Retina (tissue), 1 donor: ENCODE results near the gene AHSG.

Experiments used
- DNase-seq: peaks from one replicate; pipeline ENCODE4 v3.0.0-alpha.2; 2016

The AHSG gene

DNA sequence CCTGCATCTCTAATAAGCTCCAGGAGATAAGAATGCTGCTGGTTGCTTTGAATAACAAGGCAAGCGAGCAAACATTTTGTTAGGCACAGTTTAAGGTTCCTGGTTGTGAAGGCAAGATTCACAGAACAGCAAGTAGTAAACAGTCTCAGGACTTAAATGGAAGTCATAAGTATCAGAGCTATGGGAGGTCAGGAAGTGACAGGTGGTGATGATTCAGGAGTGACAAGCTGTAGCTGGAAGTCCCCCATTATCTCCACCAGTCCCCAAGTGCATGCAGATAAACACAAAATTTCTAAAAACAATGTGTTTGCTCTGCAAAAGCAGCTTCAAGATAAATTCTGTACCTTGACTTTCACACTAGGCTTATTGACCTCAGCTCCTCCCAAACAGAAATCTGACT is 30.6 kb downstream of the AHSG start:
- no peak for DNase-seq

DNA sequence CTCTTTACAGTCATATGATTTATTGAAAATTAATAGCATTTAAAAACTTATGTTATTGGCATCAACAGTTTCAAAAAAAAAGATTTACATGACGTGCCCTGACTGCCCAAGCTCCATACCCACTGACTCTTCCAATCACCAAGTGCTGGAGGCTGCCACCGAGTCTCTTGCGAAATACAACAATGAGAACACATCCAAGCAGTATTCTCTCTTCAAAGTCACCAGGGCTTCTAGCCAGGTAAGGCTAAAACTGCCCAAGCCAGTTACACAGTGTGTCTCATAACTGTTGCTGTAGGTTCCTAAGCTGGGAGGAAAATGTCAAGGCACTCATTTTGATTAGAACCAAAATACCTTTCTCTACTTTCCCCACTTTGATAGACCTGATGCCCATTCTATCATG is 31.8 kb downstream of the AHSG start:
- DNase-seq, result no peak

DNA sequence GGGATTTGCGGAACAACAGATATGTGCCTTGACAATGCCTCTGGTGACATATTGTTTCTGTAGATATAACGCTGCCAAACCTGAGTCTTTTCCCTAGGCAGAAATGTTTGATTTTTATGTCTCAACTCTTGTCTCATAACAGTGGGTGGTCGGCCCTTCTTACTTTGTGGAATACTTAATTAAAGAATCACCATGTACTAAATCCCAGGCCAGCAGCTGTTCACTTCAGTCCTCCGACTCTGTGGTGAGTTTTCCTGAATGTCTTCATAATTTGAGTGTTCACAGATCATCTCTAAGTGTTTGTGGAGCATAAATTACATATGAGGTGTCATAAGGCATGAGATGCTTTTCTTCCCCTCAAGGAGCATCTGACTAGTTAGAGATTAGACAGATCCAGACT is 33.2 kb downstream of the AHSG start:
- no peak for DNase-seq

GRCh38 chr3:186646841-186647240 is 34.0 kb downstream of the AHSG start:
- DNase-seq, result no peak

DNA sequence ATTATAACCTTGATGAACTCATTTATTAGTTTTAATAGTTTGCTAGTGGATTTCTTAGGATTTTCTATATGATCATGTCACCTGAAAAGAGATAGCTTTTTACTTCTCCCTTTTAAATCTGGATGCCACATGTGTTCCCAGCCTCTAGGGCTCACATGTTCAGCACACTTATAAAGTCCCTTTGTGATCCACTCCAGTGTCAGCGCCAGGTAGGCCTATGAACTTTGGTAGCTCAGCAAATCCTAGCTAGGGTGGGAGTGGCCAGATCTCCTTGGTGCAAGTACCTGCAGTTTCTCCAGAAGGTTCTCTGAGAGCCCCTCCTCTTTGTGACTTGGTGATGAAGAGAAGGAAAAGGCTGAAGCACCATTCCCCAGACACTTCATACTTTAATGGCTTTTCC is 36.0 kb downstream of the AHSG start:
- DNase-seq, result no peak

GRCh38 chr3:186651678-186652215 is 38.9 kb downstream of the AHSG start:
- no peak for DNase-seq

DNA sequence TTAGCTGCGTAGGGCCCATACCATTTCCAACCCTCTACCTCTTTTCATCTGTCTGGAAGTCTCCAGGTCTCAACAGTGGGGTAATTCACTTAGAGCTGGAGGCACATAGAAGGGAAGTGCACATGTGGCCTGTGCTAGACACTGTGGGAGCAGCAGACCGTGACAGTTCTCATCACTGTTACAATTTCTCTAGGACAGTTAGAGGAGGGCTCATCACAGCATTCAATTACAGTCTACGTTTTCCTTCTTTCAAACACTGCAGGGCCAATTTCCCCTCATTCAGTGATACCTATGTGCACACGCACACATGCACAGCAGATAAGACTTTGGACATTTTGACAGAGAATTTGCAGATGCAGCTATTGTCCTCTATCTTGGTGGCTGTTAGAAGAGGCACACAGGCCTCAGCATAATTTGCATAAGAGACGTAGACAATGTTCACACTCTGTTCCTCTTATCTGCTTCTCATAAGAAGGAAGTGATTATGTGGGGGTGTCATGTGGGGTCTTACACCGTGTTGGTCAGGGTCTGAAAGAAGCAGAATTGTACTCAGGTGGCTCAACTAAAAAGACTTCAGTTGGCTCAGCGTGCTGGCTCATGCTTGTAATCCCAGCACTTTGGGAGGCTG is 40.3 kb downstream of the AHSG start:
- no peak for DNase-seq

GRCh38 chr3:186653984-186654383 is 41.1 kb downstream of the AHSG start:
- DNase-seq, result peak; percentile 37

DNA sequence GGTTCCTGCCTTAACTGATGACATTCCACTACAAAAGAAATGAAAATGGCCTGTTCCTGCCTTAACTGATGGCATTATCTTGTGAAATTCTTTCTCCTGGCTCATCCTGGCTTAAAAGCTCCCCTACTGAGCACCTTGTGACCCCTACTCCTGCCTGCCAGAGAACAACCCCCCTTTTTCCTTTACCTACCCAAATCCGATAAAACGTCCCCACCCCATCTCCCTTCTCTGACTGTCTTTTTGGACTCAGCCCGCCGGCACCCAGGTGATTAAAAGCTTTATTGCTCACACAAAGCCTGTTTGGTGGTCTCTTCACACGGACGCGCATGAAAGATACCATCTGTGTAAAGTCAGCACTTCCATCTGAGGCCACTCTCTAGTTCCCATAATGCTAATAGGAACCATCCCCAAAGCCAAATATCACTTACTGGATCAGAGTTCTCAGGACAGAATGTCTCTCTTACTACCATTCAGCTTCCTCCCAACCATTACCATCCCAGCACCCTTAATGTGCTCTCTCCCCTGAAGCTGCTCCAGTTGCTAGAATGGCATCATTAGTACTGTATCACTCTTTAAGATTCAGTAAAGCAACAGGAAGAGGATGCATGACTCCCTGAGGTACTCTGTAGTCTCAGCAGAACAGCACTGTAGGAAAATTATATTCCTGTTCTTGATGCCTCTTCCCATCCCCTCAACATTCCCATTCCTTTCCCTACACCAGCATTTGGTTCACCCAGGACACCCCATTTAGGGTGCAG is 50.7 kb downstream of the AHSG start:
- DNase-seq, result no peak

DNA sequence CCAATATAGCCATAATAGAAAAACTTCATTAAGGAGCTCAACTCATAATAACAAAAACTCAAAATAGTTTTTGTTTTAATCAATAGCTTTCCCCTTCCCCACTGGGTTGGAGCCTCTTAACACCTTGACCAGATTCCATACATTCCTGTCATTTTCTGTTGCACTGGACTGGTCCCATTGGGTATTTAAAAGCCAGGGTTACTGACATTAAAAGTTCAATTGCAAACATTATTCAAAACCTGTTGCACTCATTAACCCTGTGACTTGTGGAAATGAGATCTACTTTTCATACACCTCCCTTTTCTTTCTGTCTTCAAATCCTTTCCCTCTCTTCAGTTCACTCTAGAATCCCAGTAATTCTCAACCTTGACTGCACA is 51.2 kb downstream of the AHSG start:
- DNase-seq, result no peak

DNA sequence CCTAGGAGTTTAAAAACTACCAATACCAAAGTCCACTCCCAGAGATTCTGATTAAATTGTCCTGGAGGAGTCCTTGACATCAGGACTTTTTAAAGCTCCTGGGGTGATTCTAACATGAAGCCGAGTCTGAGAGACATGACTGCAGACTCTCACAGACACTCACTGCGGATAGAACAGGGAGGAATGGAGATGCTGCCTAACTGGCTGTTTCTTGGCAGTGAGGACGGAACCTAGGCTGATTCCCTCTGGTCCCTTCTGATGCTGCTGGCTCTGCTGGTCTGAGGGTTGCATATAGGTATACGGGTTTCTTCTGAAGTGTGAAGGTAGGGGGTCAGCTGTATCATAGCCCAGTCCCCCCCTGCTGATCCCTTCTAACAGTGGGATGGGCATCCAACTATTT is 51.6 kb downstream of the AHSG start:
- no peak for DNase-seq

GRCh38 chr3:186665625-186666188 is 52.8 kb downstream of the AHSG start, which contains the start of gene HRG:
Gene HRG (plus strand): TSS chr3:186666014. CDS start chr3:186666032, 18 bp downstream.
- DNase-seq, result no peak

GRCh38 chr3:186668426-186668825 is 55.6 kb downstream of the AHSG start:
- DNase-seq, result no peak

GRCh38 chr3:186669378-186670084 is 56.7 kb downstream of the AHSG start:
- DNase-seq, result no peak

GRCh38 chr3:186670155-186670554 is 57.3 kb downstream of the AHSG start:
- DNase-seq, result no peak
